Fibroblast of villous mesenchyme (primary cell): ENCODE results near the gene ODR4. TPM values are rescaled to one million over a fixed set of nuclear protein-coding genes. Genes with fewer than 3 reads are reported as not detected.
"Not testable (repeated sequence)": the region's sequence is repeated elsewhere in the genome, so short reads cannot be mapped to it uniquely, and the experiment has no call there.

Experiments
- DNase-seq: peaks from one replicate; pipeline ENCODE4 v3.0.0-alpha.2; 2010; ENCODE audit warnings: low read depth
- H3K4me3 ChIP-seq: 2 replicates; pipeline ENCODE4 v1.5.1; 2011; ENCODE audit warnings: low read depth, mild to moderate bottlenecking, low read length
- CTCF ChIP-seq: IDR thresholded peaks from 2 replicates; pipeline ENCODE4 v1.5.1; 2012; ENCODE audit warnings: low read depth, mild to moderate bottlenecking, low read length; ENCODE audit not compliant: insufficient read depth
- total RNA-seq: library from RNA; depleted of rRNA; stranded (reverse); fragments of >200 nt; gene quantifications from 2 replicates; pipeline ENCODE4 v1.2.3, GENCODE V29; 2012

ODR4 gene
- total RNA-seq, 1 donor = 25.9 TPM

DNA sequence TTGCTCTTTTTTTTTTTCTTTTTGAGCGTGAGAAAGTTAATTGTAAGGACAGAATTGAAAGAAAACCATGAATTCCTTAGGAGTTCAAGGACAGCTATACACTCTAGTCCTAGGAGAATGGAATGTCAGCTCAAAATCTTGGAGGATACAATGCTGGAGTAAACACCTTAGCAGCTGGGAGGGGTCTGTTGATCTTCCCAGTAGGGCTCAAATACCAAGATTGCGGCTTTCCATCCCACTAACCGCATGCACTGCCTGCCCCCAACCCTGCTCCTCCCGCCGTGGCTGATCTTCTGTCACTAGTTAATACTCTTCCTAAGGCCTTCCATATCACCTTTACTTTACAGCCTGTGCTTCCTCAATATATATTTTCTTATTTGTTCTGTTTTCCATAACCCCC lies 87.9 kb downstream of the ODR4 start:
- no peak for DNase-seq
- H3K4me3 ChIP-seq = no peak overlapping the region
- no peak for TF ChIP-seq CTCF

GRCh38 chr1:186463926-186464325 lies 88.3 kb downstream of the ODR4 start:
- no peak for TF ChIP-seq CTCF
- H3K4me3 ChIP-seq = no peak overlapping the region
- DNase-seq = no peak

DNA sequence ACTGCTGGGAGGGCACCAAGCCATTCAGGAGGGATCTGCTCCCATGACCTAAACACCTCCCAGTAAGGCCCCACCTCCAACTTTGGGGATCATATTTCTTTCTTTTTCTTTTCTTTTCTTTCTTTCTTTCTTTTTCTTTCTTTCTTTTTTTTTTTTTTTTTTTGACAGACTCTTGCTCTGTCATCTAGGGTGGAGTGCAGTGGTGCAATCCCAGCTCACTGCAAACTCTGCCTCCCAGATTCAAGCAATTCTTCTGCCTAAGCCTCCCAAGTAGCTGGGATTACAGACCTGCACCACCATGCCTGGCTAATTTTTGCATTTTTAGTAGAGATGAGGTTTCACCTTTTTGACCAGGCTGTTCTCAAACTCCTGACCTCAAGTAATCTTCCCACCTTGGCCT lies 89.9 kb downstream of the ODR4 start:
- not testable (repeated sequence) for H3K4me3 ChIP-seq, DNase-seq

GRCh38 chr1:186465946-186466345 lies 90.3 kb downstream of the ODR4 start:
- no peak for DNase-seq
- TF ChIP-seq CTCF = no peak
- no peak overlapping the region for H3K4me3 ChIP-seq

Other genes starting within 250 kb of the ODR4 start
- gene PRG4, start 79.6 kb upstream of the ODR4 start, total RNA-seq = not detected in 2 replicates
- 54.4 and 63.5 TPM in 2 replicates for gene TPR, start 585 bp upstream of the ODR4 start, total RNA-seq
- gene PDC, start 85.3 kb downstream of the ODR4 start, total RNA-seq = 0.43 TPM in 1 of 2 replicates, not detected in the other